GM21390 (cell line): ENCODE measurements around the gene KIF1B.
"Not testable (repeated sequence)": the region's sequence is repeated elsewhere in the genome, so short reads cannot be mapped to it uniquely, and the experiment has no call there.

Source experiments
- ATAC-seq: cut with Tn5 transposase; IDR thresholded peaks from one replicate; pipeline ENCODE4 v1.9.1; 2021; ENCODE audit not compliant: unreplicated experiment

The KIF1B gene

GRCh38 chr1:10380594-10381275 lies 170.4 kb downstream of the KIF1B start:
- ATAC-seq, result no peak

- no peak for ATAC-seq
Observed at GRCh38 chr1:10383630-10384029, 173.3 kb downstream of the KIF1B start.

- no peak for ATAC-seq
Observed at GRCh38 chr1:10384219-10384618, 173.8 kb downstream of the KIF1B start.

- no peak for ATAC-seq
Observed at GRCh38 chr1:10386761-10387676, 176.6 kb downstream of the KIF1B start.

GRCh38 chr1:10387677-10388386 lies 177.5 kb downstream of the KIF1B start:
- ATAC-seq, result no peak

GRCh38 chr1:10388387-10388715 lies 178.0 kb downstream of the KIF1B start:
- no peak for ATAC-seq

GRCh38 chr1:10389271-10389973 lies 179.1 kb downstream of the KIF1B start:
- ATAC-seq, result no peak

- ATAC-seq, result no peak
Observed at GRCh38 chr1:10396870-10397269, 186.5 kb downstream of the KIF1B start.

- no peak for ATAC-seq
Observed at GRCh38 chr1:10398278-10398733, 187.9 kb downstream of the KIF1B start.

- peak; percentile 91 for ATAC-seq
Observed at GRCh38 chr1:10398734-10399443, 188.5 kb downstream of the KIF1B start, which contains the start of gene PGD. Gene PGD, plus strand, starts transcription at chr1:10399064. Its CDS starts 54 bp downstream, at chr1:10399118.

- no peak for ATAC-seq
Observed at GRCh38 chr1:10399444-10399941, 189.1 kb downstream of the KIF1B start.

GRCh38 chr1:10400013-10400412 lies 189.6 kb downstream of the KIF1B start:
- ATAC-seq, result no peak

- ATAC-seq, result no peak
Observed at GRCh38 chr1:10401281-10401680, 190.9 kb downstream of the KIF1B start.

- ATAC-seq, result no peak
Observed at GRCh38 chr1:10402729-10403274, 192.4 kb downstream of the KIF1B start.

- no peak for ATAC-seq
Observed at GRCh38 chr1:10407201-10407600, 196.8 kb downstream of the KIF1B start.

- ATAC-seq, result no peak
Observed at GRCh38 chr1:10415211-10415930, 205.0 kb downstream of the KIF1B start.

- not testable (repeated sequence) for ATAC-seq
Observed at GRCh38 chr1:10415967-10416366, 205.6 kb downstream of the KIF1B start.

GRCh38 chr1:10418741-10419140 lies 208.4 kb downstream of the KIF1B start:
- ATAC-seq, result not testable (repeated sequence)

GRCh38 chr1:10419351-10419750 lies 209.0 kb downstream of the KIF1B start:
- ATAC-seq, result no peak
